WTC11 (cell line): Measurements from ENCODE around the gene PPP3CA. TPM values are rescaled to one million over a fixed set of nuclear protein-coding genes. Genes with fewer than 3 reads are reported as not detected.

Experiments
- ATAC-seq: fragments of 200-7000 bp; cut with Tn5 transposase; 2 replicates; pipeline ENCODE4 v1.10.0; 2021; ENCODE audit warnings: mild to moderate bottlenecking, moderate library complexity
- CTCF ChIA-PET: fragments of 300-600 bp; sonication (Branson Sonifier 250); formaldehyde crosslinking; loops from one replicate; lab custom pipeline; 2021; ENCODE audit warnings: antibody characterized with exemption; lab: Charles Lee
- POLR2A ChIA-PET: fragments of 350-600 bp; sonication (Branson Sonifier 250); formaldehyde crosslinking; loops from one replicate; lab custom pipeline; 2021; ENCODE audit warnings: antibody characterized with exemption; lab: Charles Lee
- DNase-seq: peaks from one replicate; pipeline ENCODE4 v3.0.0; 2021; ENCODE audit warnings: low spot score
- H3K27ac Mint-ChIP-seq: 2 replicates; pipeline ENCODE4 v1.8.0; 2021; ENCODE audit warnings: mixed read lengths
- H3K27me3 Mint-ChIP-seq: 2 replicates; pipeline ENCODE4 v1.8.0; 2021; ENCODE audit warnings: low read depth, mild to moderate bottlenecking, moderate library complexity, mixed read lengths
- H3K36me3 Mint-ChIP-seq: 2 replicates; pipeline ENCODE4 v1.8.0; 2021; ENCODE audit warnings: mixed read lengths
- H3K4me1 Mint-ChIP-seq: 2 replicates; pipeline ENCODE4 v1.8.0; 2022; ENCODE audit warnings: mixed read lengths
- H3K4me3 Mint-ChIP-seq: 2 replicates; pipeline ENCODE4 v1.8.0; 2021; ENCODE audit warnings: mild to moderate bottlenecking, moderate library complexity, mixed read lengths
- H3K9me3 Mint-ChIP-seq: 2 replicates; pipeline ENCODE4 v1.8.0; 2021; ENCODE audit warnings: mixed read lengths
- ATF1 ChIP-seq: sonication (generic); formaldehyde crosslinking; IDR thresholded peaks from 2 replicates; pipeline ENCODE4 v1.8.1; 2023; ENCODE audit warnings: mild to moderate bottlenecking, moderate library complexity, missing genetic modification reagents
- ATF2 ChIP-seq: sonication (generic); formaldehyde crosslinking; IDR thresholded peaks from 2 replicates; pipeline ENCODE4 v1.8.1; 2022; ENCODE audit warnings: low read depth, missing genetic modification reagents, borderline replicate concordance
- FOXJ3 ChIP-seq: sonication (generic); formaldehyde crosslinking; IDR thresholded peaks from 2 replicates; pipeline ENCODE4 v1.9.0; 2021; ENCODE audit warnings: missing genetic modification reagents, mild to moderate bottlenecking, borderline replicate concordance
- FOXP1 ChIP-seq: sonication (generic); formaldehyde crosslinking; IDR thresholded peaks from 2 replicates; pipeline ENCODE4 v1.8.0; 2022; ENCODE audit warnings: missing genetic modification reagents, mild to moderate bottlenecking, moderate library complexity, borderline replicate concordance
- GABPB1 ChIP-seq: sonication (generic); formaldehyde crosslinking; IDR thresholded peaks from 2 replicates; pipeline ENCODE4 v1.8.1; 2023; ENCODE audit warnings: mild to moderate bottlenecking, missing genetic modification reagents
- IRF2 ChIP-seq: sonication (generic); formaldehyde crosslinking; IDR thresholded peaks from 2 replicates; pipeline ENCODE4 v1.8.0; 2022; ENCODE audit warnings: low read depth, missing genetic modification reagents, borderline replicate concordance
- MYBL2 ChIP-seq: sonication (generic); formaldehyde crosslinking; IDR thresholded peaks from 2 replicates; pipeline ENCODE4 v1.8.1; 2023; ENCODE audit warnings: mild to moderate bottlenecking, moderate library complexity, missing genetic modification reagents
- RORB ChIP-seq: fragments of 250-450 bp; sonication (Bioruptor Pico); IDR thresholded peaks from 2 replicates; pipeline ENCODE4 v1.9.0; 2021; ENCODE audit warnings: mild to moderate bottlenecking
- SMAD3 ChIP-seq: sonication (generic); formaldehyde crosslinking; IDR thresholded peaks from 2 replicates; pipeline ENCODE4 v1.8.0; 2022; ENCODE audit warnings: missing genetic modification reagents, mild to moderate bottlenecking, borderline replicate concordance
- TCF7 ChIP-seq: sonication (generic); formaldehyde crosslinking; IDR thresholded peaks from 2 replicates; pipeline ENCODE4 v1.8.0; 2022; ENCODE audit warnings: mild to moderate bottlenecking, low read depth, missing genetic modification reagents, moderate library complexity
- ZBTB43 ChIP-seq: sonication (generic); formaldehyde crosslinking; IDR thresholded peaks from 2 replicates; pipeline ENCODE4 v1.8.1; 2023; ENCODE audit warnings: mild to moderate bottlenecking, missing genetic modification reagents
- ZNF138 ChIP-seq: sonication (generic); formaldehyde crosslinking; conservative IDR thresholded peaks from 2 replicates; pipeline ENCODE4 v1.8.1; 2022; ENCODE audit warnings: mild to moderate bottlenecking, moderate library complexity, missing genetic modification reagents
- ZNF219 ChIP-seq: sonication (generic); formaldehyde crosslinking; IDR thresholded peaks from 2 replicates; pipeline ENCODE4 v1.8.0; 2023; ENCODE audit warnings: missing genetic modification reagents, mild to moderate bottlenecking, borderline replicate concordance
- ZNF281 ChIP-seq: sonication (generic); formaldehyde crosslinking; IDR thresholded peaks from 2 replicates; pipeline ENCODE4 v1.8.0; 2023; ENCODE audit warnings: mild to moderate bottlenecking, missing genetic modification reagents
- ZNF317 ChIP-seq: sonication (generic); formaldehyde crosslinking; IDR thresholded peaks from 2 replicates; pipeline ENCODE4 v1.8.1; 2023; ENCODE audit warnings: low read depth, mild to moderate bottlenecking, moderate library complexity, missing genetic modification reagents, borderline replicate concordance
- ZNF671 ChIP-seq: fragments of 250-450 bp; sonication (Bioruptor Pico); IDR thresholded peaks from 2 replicates; pipeline ENCODE4 v1.8.0; 2021; ENCODE audit warnings: mild to moderate bottlenecking
- microRNA-seq: library from miRNA; unstranded; fragments of <30 nt; microRNA quantifications from one replicate; pipeline ENCODE4 v1.2.0, GENCODE V29; 2022; ENCODE audit warnings: borderline number of aligned reads
- total RNA-seq: library from RNA; stranded (reverse); gene quantifications from 3 replicates; pipeline ENCODE4 v1.2.3, GENCODE V29; 2021

The PPP3CA gene
- total RNA-seq, 1 experiment from 2014 or later, result 41.6 TPM

GRCh38 chr4:100979736-100980135 lies 367.6 kb downstream of the PPP3CA start (continued):
- no peak for TF ChIP-seq ZNF281 (CRISPR knock-in tag)

GRCh38 chr4:100977746-100978397 lies 369.5 kb downstream of the PPP3CA start:
- CTCF ChIA-PET, result no interaction called here
- H3K4me3 Mint-ChIP-seq, result no peak overlapping the region
- no peaks in the 10 kb centered on the region for H3K36me3 Mint-ChIP-seq
- no peak for DNase-seq
- ATAC-seq, result no peak
- TF ChIP-seq ATF2 (CRISPR knock-in tag) (no peak), TCF7 (CRISPR knock-in tag) (no peak), ATF1 (CRISPR knock-in tag) (no peak), ZNF671 (CRISPR knock-in tag) (no peak), RORB (CRISPR knock-in tag) (no peak), SMAD3 (CRISPR knock-in tag) (no peak), FOXP1 (CRISPR knock-in tag) (no peak), ZNF317 (no peak), FOXJ3 (CRISPR knock-in tag) (no peak), ZBTB43 (no peak)
- no peaks in the 10 kb centered on the region for H3K27me3 Mint-ChIP-seq
- POLR2A ChIA-PET, result no interaction called here
- no peaks in the 10 kb centered on the region for H3K9me3 Mint-ChIP-seq
- H3K27ac Mint-ChIP-seq, result no peak overlapping the region
- peaks cover 20% of the 10 kb centered on the region for H3K4me1 Mint-ChIP-seq

GRCh38 chr4:100977274-100977673 lies 370.1 kb downstream of the PPP3CA start:
- H3K27ac Mint-ChIP-seq, result no peak overlapping the region
- H3K4me1 Mint-ChIP-seq, result peaks cover 18% of the 10 kb centered on the region
- H3K27me3 Mint-ChIP-seq, result no peaks in the 10 kb centered on the region
- ChIA-PET POLR2A (no interaction called here), CTCF (no interaction called here)
- TF ChIP-seq MYBL2 (CRISPR knock-in tag), result no peak
- TF ChIP-seq ZNF138 (CRISPR knock-in tag), result no peak
- TF ChIP-seq IRF2 (CRISPR knock-in tag), result no peak
- TF ChIP-seq GABPB1 (CRISPR knock-in tag), result no peak
- no peak for TF ChIP-seq ZNF219 (CRISPR knock-in tag)
- H3K36me3 Mint-ChIP-seq, result no peaks in the 10 kb centered on the region
- DNase-seq, result no peak
- no peak for ATAC-seq
- no peak overlapping the region for H3K4me3 Mint-ChIP-seq
- H3K9me3 Mint-ChIP-seq, result no peaks in the 10 kb centered on the region

Small RNAs within 50 kb of the gene (microRNA-seq; reads per million reads assigned to microRNA genes)
- gene MIR1255A, result 1.7 reads per million
- gene MIR8066, result not detected
